GM18502 (cell line): ENCODE data around the gene ALDH1A3.

ENCODE experiments used
- ATAC-seq: cut with Tn5 transposase; IDR thresholded peaks from one replicate; pipeline ENCODE4 v1.9.1; 2021; ENCODE audit warnings: mild to moderate bottlenecking; ENCODE audit not compliant: unreplicated experiment, poor library complexity

The ALDH1A3 gene

DNA sequence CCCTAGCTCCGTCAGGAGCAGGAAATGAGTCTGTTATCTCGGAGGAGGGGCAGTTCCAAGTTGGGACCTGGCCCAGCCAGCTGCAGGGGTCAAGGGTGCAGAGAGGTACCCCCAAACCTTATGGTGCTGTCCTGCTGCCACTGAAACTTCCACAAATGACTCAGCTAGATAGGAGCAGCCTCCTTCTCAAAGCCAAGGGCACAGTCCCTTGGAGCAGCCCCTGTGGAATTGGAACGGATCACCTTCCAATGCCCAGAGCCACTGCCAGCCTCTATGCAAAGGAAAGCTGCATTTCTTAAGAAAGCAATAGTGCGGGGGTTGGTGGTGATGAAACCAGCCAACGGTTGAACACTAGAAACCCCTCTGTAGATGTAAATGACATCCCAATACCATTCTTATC, 20.0 kb downstream of the ALDH1A3 start:
- ATAC-seq = no peak

GRCh38 chr15:100900136-100900794, 20.6 kb downstream of the ALDH1A3 start:
- ATAC-seq = no peak

DNA sequence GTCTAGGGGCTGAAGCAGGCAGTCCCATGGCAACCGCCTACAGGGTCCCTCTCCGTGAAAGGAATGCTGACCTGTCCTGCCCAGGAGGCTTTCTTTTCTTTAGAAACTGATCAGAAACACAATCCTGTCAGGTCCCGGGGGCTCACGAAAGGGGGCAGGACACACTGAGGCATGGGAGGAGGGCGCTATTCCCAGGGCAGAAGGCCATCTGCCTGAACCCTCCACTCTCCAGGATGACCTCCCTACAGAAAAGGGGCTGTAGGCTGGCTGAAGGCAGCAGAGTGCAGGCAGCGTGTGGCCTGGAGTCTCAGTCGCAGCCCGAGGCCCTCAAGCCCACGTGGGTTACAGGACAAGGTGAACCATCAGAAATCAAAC, 21.2 kb downstream of the ALDH1A3 start:
- no peak for ATAC-seq

DNA sequence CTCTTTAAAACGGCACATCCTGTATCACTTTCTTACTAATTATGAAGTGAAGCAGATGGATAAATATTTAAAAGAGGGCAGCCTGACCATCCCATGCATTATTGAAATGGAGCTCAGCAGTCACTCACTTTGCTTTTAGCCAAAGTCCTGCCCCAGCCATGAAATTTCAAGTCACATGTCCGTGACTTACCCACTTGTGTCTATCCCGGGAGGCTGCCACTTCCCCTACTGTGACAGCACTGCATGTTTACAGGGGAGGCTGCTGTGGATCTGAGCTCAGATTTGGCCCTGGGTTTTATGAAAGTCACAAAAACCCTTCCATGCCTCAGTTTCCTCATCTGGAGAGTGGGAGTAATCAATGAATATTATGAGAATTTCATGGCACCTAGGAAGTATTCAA, 21.7 kb downstream of the ALDH1A3 start:
- ATAC-seq = no peak

DNA sequence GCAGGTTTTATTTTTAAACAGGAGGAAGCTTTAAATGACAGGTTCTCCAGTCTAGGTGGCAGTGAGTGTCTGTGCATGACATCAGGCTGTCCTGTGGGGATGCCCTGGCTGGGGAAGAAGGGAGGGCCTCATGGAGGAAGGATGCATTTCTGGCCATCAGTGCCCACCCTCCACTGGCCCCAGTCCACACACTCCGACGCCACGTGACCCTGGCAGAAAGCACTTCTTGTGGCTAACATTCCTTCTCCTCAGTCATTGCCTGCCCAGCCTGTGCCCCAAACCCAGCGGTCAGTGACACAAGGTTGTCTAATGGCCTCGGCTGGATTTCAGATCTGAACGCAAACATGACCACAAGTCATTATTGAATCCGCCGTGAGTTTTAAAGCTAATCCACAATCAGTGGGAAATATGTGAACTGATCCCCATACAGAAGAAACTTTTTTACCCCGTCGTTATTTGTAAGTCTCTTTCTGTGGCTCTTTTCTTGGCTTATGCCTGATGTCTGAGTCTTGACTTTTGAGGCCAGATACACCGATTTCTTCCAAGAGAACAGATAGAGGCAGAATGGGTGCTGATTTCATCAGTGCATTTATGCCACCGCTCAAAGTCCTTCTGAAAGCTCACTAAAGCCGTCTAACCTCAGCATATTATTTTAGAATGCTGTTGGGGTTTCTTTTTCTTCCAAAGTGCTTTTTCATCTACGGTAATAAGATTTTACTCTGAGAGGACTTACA, 22.2 kb downstream of the ALDH1A3 start:
- no peak for ATAC-seq

DNA sequence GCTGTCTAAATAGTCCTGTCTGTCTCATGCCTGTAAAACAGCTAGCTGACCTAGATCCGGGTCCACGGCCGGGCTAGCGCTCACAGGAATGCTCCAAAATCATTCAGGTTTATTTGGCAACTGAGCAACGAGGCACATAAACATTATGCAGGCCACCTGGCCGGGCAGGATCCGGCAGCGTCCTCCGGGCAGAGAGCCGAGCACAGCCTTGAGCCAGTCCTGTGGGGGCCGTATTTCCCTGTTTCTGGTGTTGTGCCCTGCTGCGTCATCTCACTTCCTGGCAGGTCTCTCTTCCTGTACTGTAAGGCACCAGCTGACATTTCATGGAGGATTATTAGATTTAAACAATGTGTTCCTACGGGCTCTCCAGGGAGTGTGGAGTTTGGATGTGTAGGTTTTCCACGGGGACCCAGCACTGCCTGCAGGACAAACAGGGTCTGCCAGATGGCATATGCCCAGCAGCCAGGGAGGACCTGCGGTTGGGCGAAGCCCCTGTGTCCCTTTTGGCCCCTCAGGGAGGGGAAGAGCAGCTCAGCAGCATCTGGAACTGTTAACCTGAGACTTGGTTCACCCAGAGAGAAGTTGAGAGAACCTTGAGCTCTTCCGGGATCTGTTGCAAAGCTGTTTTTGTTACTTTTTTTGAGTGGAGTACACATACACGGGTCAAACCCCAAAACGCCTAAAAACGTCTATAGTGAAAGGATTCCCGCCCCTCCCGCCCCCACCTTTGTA, 23.0 kb downstream of the ALDH1A3 start:
- ATAC-seq = no peak

DNA sequence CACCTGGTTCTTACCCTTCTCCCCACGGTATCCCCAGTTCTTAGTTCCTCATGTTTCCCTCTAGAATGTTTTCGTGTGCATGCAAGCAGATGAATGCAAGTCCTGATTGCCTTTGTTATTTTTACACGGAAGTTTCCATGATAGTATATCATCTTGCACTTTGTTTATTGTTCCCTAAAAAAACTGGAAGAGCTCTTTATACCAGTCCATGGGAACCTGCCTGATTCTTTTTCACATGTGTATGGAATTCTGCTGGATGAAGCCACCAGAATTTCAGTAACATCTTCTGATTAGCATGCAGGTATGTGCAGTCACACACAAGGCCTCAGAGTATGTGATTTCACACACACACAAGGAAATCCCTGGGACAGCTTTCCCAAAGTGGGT, 23.5 kb downstream of the ALDH1A3 start:
- ATAC-seq = no peak

DNA sequence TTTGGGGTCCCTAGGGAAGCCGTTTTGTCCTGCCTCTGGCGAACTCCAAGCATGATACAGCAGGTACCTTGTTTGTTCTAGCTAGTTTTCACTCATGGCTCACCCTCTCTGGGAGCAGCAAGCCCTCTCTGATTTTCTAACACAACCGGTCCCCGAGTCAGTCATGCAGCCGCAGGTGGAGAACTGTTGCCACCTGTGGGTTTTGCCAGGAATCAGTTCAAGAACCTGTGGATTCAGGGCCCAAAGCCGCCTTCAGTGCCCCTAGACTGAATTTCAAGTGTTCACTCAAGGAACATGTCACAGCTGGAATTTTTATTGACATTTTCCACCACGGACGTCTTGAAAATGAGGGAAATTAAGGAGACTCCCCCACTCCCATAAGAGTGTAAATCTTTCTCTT, 26.2 kb downstream of the ALDH1A3 start:
- ATAC-seq = no peak

DNA sequence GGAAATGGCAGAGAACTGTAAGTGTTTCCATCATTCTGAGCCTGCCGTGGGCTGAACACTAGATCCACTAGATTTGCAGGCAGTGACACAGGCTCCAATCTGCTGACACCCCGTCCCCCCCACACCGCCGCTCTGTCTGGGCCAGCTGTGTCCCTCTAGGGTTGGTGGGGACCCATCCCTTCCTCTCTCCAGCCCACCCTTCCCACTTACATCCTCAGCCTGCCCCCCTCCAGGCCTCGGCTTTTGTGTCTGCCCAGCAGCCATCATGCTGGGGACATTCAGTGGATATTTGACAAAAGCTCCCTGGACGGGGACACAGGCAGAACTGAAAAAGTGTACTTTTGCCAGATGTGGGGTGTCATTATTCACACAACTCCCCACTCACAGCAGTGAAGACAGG, 28.8 kb downstream of the ALDH1A3 start:
- no peak for ATAC-seq

DNA sequence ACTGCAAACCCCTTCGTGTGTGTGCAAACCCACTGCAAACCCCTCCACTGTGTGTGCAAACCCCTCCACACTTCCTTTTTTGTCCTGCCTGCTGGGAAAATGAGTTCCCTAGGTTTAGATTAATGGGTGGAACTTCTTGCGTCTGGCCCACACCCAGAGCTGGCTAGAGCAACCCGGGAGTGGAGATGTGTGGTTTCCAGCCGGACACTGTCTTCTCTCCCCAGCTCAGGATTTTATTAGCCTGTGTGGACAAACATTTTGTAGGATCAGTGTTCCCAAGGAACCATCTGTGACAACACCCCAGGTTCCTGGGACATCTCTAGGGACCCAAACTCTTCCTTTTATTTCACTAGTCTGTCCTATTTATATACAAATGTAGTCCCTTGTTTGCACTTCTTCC, 29.9 kb downstream of the ALDH1A3 start:
- ATAC-seq = no peak

GRCh38 chr15:100909989-100910955, 30.6 kb downstream of the ALDH1A3 start:
- ATAC-seq = no peak

- ATAC-seq = no peak
Measured at GRCh38 chr15:100911086-100911485, 31.5 kb downstream of the ALDH1A3 start.

DNA sequence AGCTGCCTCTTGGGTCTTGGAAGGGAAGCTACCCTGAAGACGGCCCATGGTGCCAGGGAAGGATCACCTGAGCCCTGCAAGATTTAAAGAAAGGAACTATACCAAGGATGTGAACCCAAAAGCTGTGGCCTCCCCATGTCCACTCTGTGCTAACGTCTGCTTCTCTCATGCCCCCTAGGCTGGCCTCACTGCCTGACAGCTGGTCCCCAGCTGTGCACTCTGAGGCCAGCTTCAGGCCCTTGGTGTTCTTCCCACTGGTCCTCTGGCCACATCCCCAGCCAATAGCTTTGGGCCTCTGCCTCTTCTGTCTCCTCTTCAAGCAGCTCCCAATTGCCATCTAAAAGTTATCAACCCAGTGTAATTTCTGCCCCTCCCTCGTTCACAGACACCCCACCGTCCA, 34.3 kb downstream of the ALDH1A3 start:
- ATAC-seq = no peak

DNA sequence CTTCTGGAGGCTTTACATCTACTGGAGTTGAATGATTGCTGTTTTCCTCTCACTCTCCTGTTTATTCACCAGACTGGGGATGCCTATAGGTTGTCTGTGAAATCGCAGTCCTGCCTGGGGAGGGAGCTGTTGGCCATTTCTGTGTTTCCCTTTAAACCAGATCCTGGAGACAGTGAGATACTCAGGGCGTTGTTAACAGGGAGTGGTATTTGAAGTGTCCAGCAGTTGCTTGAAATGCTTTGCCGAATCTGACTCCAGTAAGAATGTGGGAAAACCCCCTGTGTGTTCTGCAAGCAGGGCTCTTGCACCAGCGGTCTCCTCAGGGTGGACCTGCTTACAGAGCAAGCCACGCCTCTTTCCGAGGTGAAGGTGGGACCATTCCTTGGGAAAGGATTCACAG, 35.2 kb downstream of the ALDH1A3 start:
- ATAC-seq = no peak

GRCh38 chr15:100918034-100918689, 38.5 kb downstream of the ALDH1A3 start:
- ATAC-seq = peak; percentile 70

DNA sequence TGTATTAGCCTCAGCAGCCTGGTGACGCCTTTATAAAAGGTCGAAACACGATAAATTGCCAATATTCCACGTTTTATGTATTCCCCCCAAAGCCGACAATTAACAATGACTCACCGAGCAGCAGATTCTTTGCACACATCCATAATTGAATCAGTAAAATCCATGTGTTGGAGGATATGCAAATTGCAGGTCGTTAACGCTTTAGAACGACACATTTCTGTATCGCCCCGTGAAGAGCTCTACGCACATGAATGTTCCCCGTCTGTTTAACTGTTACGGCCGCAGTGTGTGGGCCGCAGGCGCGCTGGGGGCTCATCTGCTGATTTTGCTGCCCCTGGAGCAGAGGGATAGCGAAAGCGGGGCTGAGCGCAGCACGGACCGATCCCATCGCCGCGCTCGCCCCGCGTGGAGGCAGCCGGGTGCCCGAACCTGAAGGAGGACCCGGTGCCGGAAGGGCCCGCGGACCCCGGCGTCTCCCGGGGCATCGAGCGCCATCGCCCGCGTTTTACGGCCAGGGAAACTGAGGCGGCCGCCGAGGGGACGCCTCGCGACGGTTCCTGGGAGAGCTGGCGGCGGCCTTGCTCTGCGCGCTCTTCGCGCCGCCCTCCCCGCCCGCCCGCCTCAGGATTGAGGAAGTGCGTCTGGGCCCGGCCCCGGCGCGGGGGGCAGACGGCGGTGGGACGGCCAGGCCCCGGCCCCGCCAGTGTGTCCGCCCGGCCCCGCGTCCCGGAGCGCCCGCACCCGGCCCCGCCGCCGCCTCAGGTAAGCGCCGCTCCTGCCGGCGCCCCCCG, 39.3 kb downstream of the ALDH1A3 start, which contains the start of gene LRRK1:
TSS of gene LRRK1 (plus strand) at position 668 of the 791 bp plus-strand sequence. CDS start 5,276 bp downstream, outside the sequence.
- ATAC-seq = peak; percentile 32

- peak; percentile 16 for ATAC-seq
Measured at GRCh38 chr15:100919481-100920405, 40.1 kb downstream of the ALDH1A3 start.
